RWPE1 (cell line): ENCODE data around the gene ABCD1.

Source experiments
- CTCF ChIA-PET: fragments of 350-600 bp; sonication (Branson Sonifier 250); formaldehyde crosslinking; extraction: SDS; loops from one replicate; lab custom pipeline; 2021; lab: Yijun Ruan, JAX
- POLR2A ChIA-PET: fragments of 400-600 bp; formaldehyde crosslinking; extraction: SDS; loops from one replicate; lab custom pipeline; 2020; ENCODE audit warnings: antibody characterized with exemption; ENCODE audit not compliant: low non-redundant PET; lab: Yijun Ruan, JAX
- DNase-seq: peaks from one replicate; pipeline ENCODE4 v3.0.0; 2012; ENCODE audit warnings: low spot score
- H3K27ac ChIP-seq: fragments of 450-650 bp; 2 replicates; pipeline ENCODE4 v1.5.1; 2017
- CTCF ChIP-seq: fragments of 450-650 bp; conservative IDR thresholded peaks from 2 replicates; pipeline ENCODE4 v1.5.1; 2017; ENCODE audit warnings: low read depth, mild to moderate bottlenecking

The ABCD1 gene

GRCh38 chrX:153781428-153782047 is 56.9 kb downstream of the ABCD1 start:
- TF ChIP-seq CTCF = no peak
- ChIA-PET CTCF (no interaction called here), POLR2A (no interaction called here)
- H3K27ac ChIP-seq = no peak overlapping the region
- DNase-seq = no peak

GRCh38 chrX:153782313-153782712 is 57.7 kb downstream of the ABCD1 start:
- no peak for DNase-seq
- ChIA-PET CTCF (no interaction called here), POLR2A (no interaction called here)
- H3K27ac ChIP-seq = no peak overlapping the region
- no peak for TF ChIP-seq CTCF

GRCh38 chrX:153782871-153783270 is 58.2 kb downstream of the ABCD1 start:
- CTCF ChIA-PET = no interaction called here
- no peak for DNase-seq
- TF ChIP-seq CTCF = no peak

GRCh38 chrX:153783378-153784013 is 58.8 kb downstream of the ABCD1 start:
- ChIA-PET POLR2A (no interaction called here), CTCF (no interaction called here)
- H3K27ac ChIP-seq = no peak overlapping the region
- TF ChIP-seq CTCF = no peak
- DNase-seq = no peak

More at GRCh38 chrX:153782871-153783270, 58.2 kb downstream of the ABCD1 start:
- no peak overlapping the region for H3K27ac ChIP-seq
- POLR2A ChIA-PET = no interaction called here

GRCh38 chrX:153784325-153784967 is 59.8 kb downstream of the ABCD1 start:
- CTCF ChIA-PET = no interaction called here
- no peak for DNase-seq
- POLR2A ChIA-PET = interaction anchor here (0.7 kb wide), 1 partner anchor 8 kb away, joined by 5 read pairs; no protein-coding TSS in a partner anchor
- no peak for TF ChIP-seq CTCF
- H3K27ac ChIP-seq = no peak overlapping the region

GRCh38 chrX:153786669-153787068 is 62.0 kb downstream of the ABCD1 start:
- H3K27ac ChIP-seq = no peak overlapping the region
- ChIA-PET POLR2A (no interaction called here), CTCF (no interaction called here)
- no peak for DNase-seq
- no peak for TF ChIP-seq CTCF
